ENCODE data around the gene EIF1B. TPM values are rescaled to one million over a fixed set of nuclear protein-coding genes. Genes with fewer than 3 reads are reported as not detected.

EIF1B gene
- total RNA-seq, 2 donors from 2014 or later, result 63.9 to 131 TPM

- DNase-seq (ENCODE audit: low spot score), result no peak
- H3K4me1 ChIP-seq, result peaks cover 0 to 24% of the 10 kb centered on the region in 2 donors
- peak; percentile 79 to 89 for TF ChIP-seq CTCF (IDR thresholded peaks at IDR 0.05)
These were observed 7.8 kb downstream of the EIF1B start for GRCh38 chr3:40317061-40317855.

GRCh38 chr3:40321818-40322217, 12.3 kb downstream of the EIF1B start:
- no peaks in the 10 kb centered on the region for H3K9me3 ChIP-seq
- no peaks in the 10 kb centered on the region for H3K36me3 ChIP-seq
- no peak for TF ChIP-seq CTCF (IDR thresholded peaks at IDR 0.05)
- H3K27me3 ChIP-seq, result no peaks in the 10 kb centered on the region
- H3K4me1 ChIP-seq, result no peaks in the 10 kb centered on the region
- no peak overlapping the region for H3K4me3 ChIP-seq
- H3K27ac ChIP-seq, result no peak overlapping the region
- DNase-seq (ENCODE audit: low spot score), result no peak

More at GRCh38 chr3:40317061-40317855, 7.8 kb downstream of the EIF1B start:
- Histone ChIP-seq H3K27ac (no peak overlapping the region), H3K4me3 (no peak overlapping the region), H3K27me3 (no peaks in the 10 kb centered on the region), H3K36me3 (peaks cover 24% of the 10 kb centered on the region), H3K9me3 (no peaks in the 10 kb centered on the region)

GRCh38 chr3:40323946-40324345, 14.4 kb downstream of the EIF1B start:
- Histone ChIP-seq H3K27me3 (no peaks in the 10 kb centered on the region), H3K4me3 (no peak overlapping the region), H3K36me3 (no peaks in the 10 kb centered on the region), H3K9me3 (no peaks in the 10 kb centered on the region), H3K27ac (no peak overlapping the region), H3K4me1 (no peaks in the 10 kb centered on the region)
- TF ChIP-seq CTCF (IDR thresholded peaks at IDR 0.05), result no peak
- DNase-seq (ENCODE audit: low spot score), result no peak

DNA sequence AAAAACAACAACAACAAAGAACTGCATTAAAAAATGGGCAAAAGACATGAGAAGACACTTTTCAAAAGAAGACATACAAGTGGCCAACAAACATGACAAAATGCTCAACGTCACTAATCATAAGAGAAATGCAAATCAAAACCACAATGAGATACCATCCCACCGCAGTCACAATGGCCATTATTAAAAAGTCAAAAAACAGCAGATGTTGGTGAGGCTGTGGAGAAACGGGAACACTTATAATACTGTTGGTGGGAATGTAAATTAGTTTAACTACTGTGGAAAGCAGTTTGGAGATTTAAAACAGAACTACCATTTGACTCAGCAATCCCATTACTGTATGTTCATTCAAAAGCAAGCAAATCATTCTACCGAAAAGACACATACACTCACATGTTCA, 15.1 kb downstream of the EIF1B start:
- Histone ChIP-seq H3K27me3 (no peaks in the 10 kb centered on the region), H3K9me3 (no peaks in the 10 kb centered on the region), H3K4me3 (no peak overlapping the region), H3K36me3 (no peaks in the 10 kb centered on the region), H3K4me1 (no peaks in the 10 kb centered on the region), H3K27ac (no peak overlapping the region)
- DNase-seq (ENCODE audit: low spot score), result no peak
- TF ChIP-seq CTCF (IDR thresholded peaks at IDR 0.05), result no peak

- H3K27me3 ChIP-seq, result no peaks in the 10 kb centered on the region
- H3K4me1 ChIP-seq, result no peaks in the 10 kb centered on the region
- TF ChIP-seq CTCF (IDR thresholded peaks at IDR 0.05), result no peak
- no peak overlapping the region for H3K27ac ChIP-seq
- H3K9me3 ChIP-seq, result no peaks in the 10 kb centered on the region
- DNase-seq (ENCODE audit: low spot score), result no peak
- no peak overlapping the region for H3K4me3 ChIP-seq
- no peaks in the 10 kb centered on the region for H3K36me3 ChIP-seq
These were observed 16.0 kb downstream of the EIF1B start for GRCh38 chr3:40325465-40325864.

GRCh38 chr3:40328374-40328773, 18.9 kb downstream of the EIF1B start:
- DNase-seq (ENCODE audit: low spot score), result no peak
- no peak overlapping the region for H3K27ac ChIP-seq
- H3K4me3 ChIP-seq, result no peak overlapping the region

More at GRCh38 chr3:40328374-40328773, 18.9 kb downstream of the EIF1B start:
- no peaks in the 10 kb centered on the region for H3K36me3 ChIP-seq
- no peaks in the 10 kb centered on the region for H3K9me3 ChIP-seq
- TF ChIP-seq CTCF (IDR thresholded peaks at IDR 0.05), result no peak
- no peaks in the 10 kb centered on the region for H3K27me3 ChIP-seq
- no peaks in the 10 kb centered on the region for H3K4me1 ChIP-seq

All from right atrium auricular region (tissue), 2 donors.